Adrenal gland (tissue), 12 donors: Measurements from ENCODE around the gene DBT. TPM values are rescaled to one million over a fixed set of nuclear protein-coding genes. Genes with fewer than 3 reads are reported as not detected.

Experiments
- DNase-seq, 7 donors: peaks; one replicate each; pipeline ENCODE4 v3.0.0-alpha.2; 2019 to 2020
- H3K27ac ChIP-seq, 5 donors: fragments of 200-600 bp; sonication (generic) in 4 of 5; 1 replicate in 3 of 5; 2 replicates in 2 of 5; pipeline versions ENCODE4 v1.5.1 to v1.8.0; 2016 to 2020; ENCODE audit warnings: mild to moderate bottlenecking in 1 of 5
- H3K27me3 ChIP-seq: fragments of 200-600 bp; 2 replicates; pipeline ENCODE4 v1.8.0; 2021
- H3K36me3 ChIP-seq, 2 donors: fragments of 200-600 bp; replicated peaks in 1 of 2; 1 replicate in 1 of 2; 2 replicates in 1 of 2; pipeline versions ENCODE4 v1.5.1 to v1.8.0; 2018 to 2022
- H3K4me1 ChIP-seq, 2 donors: fragments of 200-600 bp; replicated peaks in 1 of 2; 1 replicate in 1 of 2; 2 replicates in 1 of 2; pipeline versions ENCODE4 v1.5.1 to v1.8.0; 2018 to 2021
- H3K4me3 ChIP-seq, 4 donors: fragments of 200-600 bp; sonication (generic) in 3 of 4; one replicate each; pipeline ENCODE4 v1.5.1; 2016 to 2018
- H3K9me3 ChIP-seq, 3 donors: fragments of 200-600 bp; sonication (generic) in 1 of 3; replicated peaks in 1 of 3; 1 replicate in 2 of 3; 2 replicates in 1 of 3; pipeline versions ENCODE4 v1.5.1 to v1.8.0; 2016 to 2021
- POLR2A ChIP-seq, 2 donors: fragments of 450-650 bp; IDR thresholded peaks; one replicate each; pipeline ENCODE4 v1.6.1; 2017; ENCODE audit warnings: antibody characterized with exemption in 2 of 2, mild to moderate bottlenecking in 2 of 2, moderate library complexity in 1 of 2
- WGBS, 4 donors: extraction: QIAGEN DNeasy Blood & Tissue Kit in 2 of 4; methylation state at CpG; one replicate each; pipeline versions ENCODE4 v1.1.5 to v1.1.7; 2013 to 2017; 5-methylcytosine and 5-hydroxymethylcytosine counted together
- intact Hi-C, 2 donors: fragments of 100-400 bp; cut with DNase I; formaldehyde crosslinking; loops; one replicate each; pipeline versions ENCODE4 v1.14.1 to v1.15.0; 2022 to 2023
- polyA plus RNA-seq, 3 donors: library from polyadenylated mRNA; stranded (reverse); fragments of 200-250 nt in 2 of 3; fragments of 350-450 nt in 1 of 3; fragmentation: Illumina TruSeq in 1 of 3; extraction: RNeasy Lipid Tissue Mini Kit (QIAGEN cat#74804) in 1 of 3; gene quantifications; one replicate each; pipeline ENCODE4 v1.2.3, GENCODE V29; 2013 to 2014
- total RNA-seq, 9 donors: library from RNA; depleted of rRNA in 4 of 9; stranded (reverse); fragments of >200 nt in 4 of 9; fragments of 120-200 nt in 1 of 9; fragmentation: NEBNext Ultra II Directional in 1 of 9; extraction: Animal tissue kit (Norgen Biotek cat#: 25700) in 1 of 9; gene quantifications; one replicate each; pipeline versions ENCODE4 v1.1.0 to v1.2.4, GENCODE V29; 2013 to 2023
- TF ChIP-seq, protein P1 (sequence below), 6 experiments: fragments of 450-650 bp in 4 of 6; fragments of 200-600 bp in 2 of 6; sonication (generic) in 1 of 6; IDR thresholded peaks; 1 replicate in 5 of 6; 2 replicates in 1 of 6; pipeline versions ENCODE4 v1.5.1 to v1.8.0; 2016 to 2021; ENCODE audit warnings: antibody characterized with exemption in 6 of 6, mild to moderate bottlenecking in 2 of 6, moderate library complexity in 1 of 6
- donor health status: healthy with polysubstance abuse.
- donor health status: Bipolar disorder and iron deficiency.
- donor health status: DM: yes; HTN: yes; CAD: no.
- donor health status: DM: no; HTN: no; CAD: no.
- donor health status: DM: no; HTN: no; CAD: no.
- donor health status: DM: yes; HTN: yes; CAD: no.

Gene DBT
- total and polyA plus RNA-seq, 12 donors: 3.1 to 44.9 (median 17.8) TPM

GRCh38 chr1:100164702-100165101 lies 84.9 kb downstream of the DBT start:
- intact Hi-C loops: no loop called here
- no peaks in the 10 kb centered on the region for H3K9me3 ChIP-seq
- TF ChIP-seq, protein P1, sequence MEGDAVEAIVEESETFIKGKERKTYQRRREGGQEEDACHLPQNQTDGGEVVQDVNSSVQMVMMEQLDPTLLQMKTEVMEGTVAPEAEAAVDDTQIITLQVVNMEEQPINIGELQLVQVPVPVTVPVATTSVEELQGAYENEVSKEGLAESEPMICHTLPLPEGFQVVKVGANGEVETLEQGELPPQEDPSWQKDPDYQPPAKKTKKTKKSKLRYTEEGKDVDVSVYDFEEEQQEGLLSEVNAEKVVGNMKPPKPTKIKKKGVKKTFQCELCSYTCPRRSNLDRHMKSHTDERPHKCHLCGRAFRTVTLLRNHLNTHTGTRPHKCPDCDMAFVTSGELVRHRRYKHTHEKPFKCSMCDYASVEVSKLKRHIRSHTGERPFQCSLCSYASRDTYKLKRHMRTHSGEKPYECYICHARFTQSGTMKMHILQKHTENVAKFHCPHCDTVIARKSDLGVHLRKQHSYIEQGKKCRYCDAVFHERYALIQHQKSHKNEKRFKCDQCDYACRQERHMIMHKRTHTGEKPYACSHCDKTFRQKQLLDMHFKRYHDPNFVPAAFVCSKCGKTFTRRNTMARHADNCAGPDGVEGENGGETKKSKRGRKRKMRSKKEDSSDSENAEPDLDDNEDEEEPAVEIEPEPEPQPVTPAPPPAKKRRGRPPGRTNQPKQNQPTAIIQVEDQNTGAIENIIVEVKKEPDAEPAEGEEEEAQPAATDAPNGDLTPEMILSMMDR (IDR thresholded peaks at IDR 0.05): no peak
- TF ChIP-seq POLR2A (IDR thresholded peaks at IDR 0.05): no peak
- no peak for DNase-seq
- no peaks in the 10 kb centered on the region for H3K36me3 ChIP-seq
- no peak overlapping the region for H3K4me3 ChIP-seq
- no peaks in the 10 kb centered on the region for H3K4me1 ChIP-seq
- no peaks in the 10 kb centered on the region for H3K27me3 ChIP-seq
- WGBS, 4 donors: 90 to 99% (median 95%) methylated on average over 5 of the region's 5 CpGs
- H3K27ac ChIP-seq: no peak overlapping the region

- no peaks in the 10 kb centered on the region for H3K4me1 ChIP-seq
- H3K27ac ChIP-seq: no peak overlapping the region
These were observed 85.4 kb downstream of the DBT start for GRCh38 chr1:100164216-100164615.

GRCh38 chr1:100162881-100163280 lies 86.8 kb downstream of the DBT start:
- intact Hi-C loops: no loop called here
- Histone ChIP-seq H3K4me3 (no peak overlapping the region), H3K9me3 (no peaks in the 10 kb centered on the region), H3K27me3 (no peaks in the 10 kb centered on the region), H3K27ac (no peak overlapping the region), H3K36me3 (no peaks in the 10 kb centered on the region), H3K4me1 (no peaks in the 10 kb centered on the region)
- TF ChIP-seq, protein P1 (IDR thresholded peaks at IDR 0.05): no peak
- TF ChIP-seq POLR2A (IDR thresholded peaks at IDR 0.05): no peak
- no peak for DNase-seq

More at GRCh38 chr1:100164216-100164615, 85.4 kb downstream of the DBT start:
- no peak for DNase-seq
- TF ChIP-seq, protein P1 (IDR thresholded peaks at IDR 0.05): no peak
- TF ChIP-seq POLR2A (IDR thresholded peaks at IDR 0.05): no peak
- no peaks in the 10 kb centered on the region for H3K9me3 ChIP-seq
- WGBS, 4 donors: 66 to 78% (median 68%) methylated on average over 2 of the region's 2 CpGs
- intact Hi-C loops: no loop called here
- no peaks in the 10 kb centered on the region for H3K27me3 ChIP-seq
- no peaks in the 10 kb centered on the region for H3K36me3 ChIP-seq
- H3K4me3 ChIP-seq: no peak overlapping the region

GRCh38 chr1:100152271-100152670 lies 97.4 kb downstream of the DBT start:
- H3K27ac ChIP-seq: no peak overlapping the region
- WGBS, 4 donors: 76 to 82% (median 79%) methylated on average over 4 of the region's 4 CpGs
- no peaks in the 10 kb centered on the region for H3K9me3 ChIP-seq
- no peak for TF ChIP-seq POLR2A (IDR thresholded peaks at IDR 0.05)
- TF ChIP-seq, protein P1 (IDR thresholded peaks at IDR 0.05): no peak
- no peak overlapping the region for H3K4me3 ChIP-seq
- DNase-seq: no peak
- peaks cover 0 to 2% of the 10 kb centered on the region in 2 donors for H3K36me3 ChIP-seq
- H3K27me3 ChIP-seq: no peaks in the 10 kb centered on the region
- intact Hi-C loops: no loop called here
- H3K4me1 ChIP-seq: peaks cover 6 to 7% of the 10 kb centered on the region in 2 donors
